ENCODE data around the gene PTPRT. TPM values are rescaled to one million over a fixed set of nuclear protein-coding genes. Genes with fewer than 3 reads are reported as not detected.

Gene PTPRT
- total RNA-seq, 1 experiment from 2014 or later: not detected

GRCh38 chr20:42093041-42093440, 1096.7 kb downstream of the PTPRT start:
- Histone ChIP-seq H3K27me3 (ENCODE audit: control insufficient read depth, insufficient read depth, low read length) (peaks cover 2% of the 10 kb centered on the region; the same call in 1 of the 2 replicates), H3K36me3 (ENCODE audit: control insufficient read depth, insufficient read depth, low read length) (no peaks in the 10 kb centered on the region), H3K4me3 (ENCODE audit: low read depth in 2 of 2, low read length in 2 of 2) (no peak overlapping the region), H3K4me1 (ENCODE audit: control insufficient read depth, insufficient read depth, low read length) (no peaks in the 10 kb centered on the region), H3K9me3 (ENCODE audit: control insufficient read depth, insufficient read depth, low read depth, low read length) (no peaks in the 10 kb centered on the region), H3K27ac (ENCODE audit: low read length) (no peak overlapping the region)
- no TSS peak for BruUV-seq (replicated peaks)
- in situ Hi-C loops (cut with HindIII; ENCODE audit: low pct_unique_long_range_greater_than_20kb, low sequenced_read_pairs) (no loop called here), intact Hi-C loops (cut with micrococcal nuclease; ENCODE audit: unreplicated experiment) (no loop called here)
- TF ChIP-seq REST (IDR thresholded peaks at IDR 0.05; ENCODE audit: insufficient read depth in 1 of 2, low read depth in 2 of 2, low read length in 1 of 2) (no peak), SIN3A (IDR thresholded peaks at IDR 0.05; ENCODE audit: borderline replicate concordance, insufficient read depth, low read depth, low read length) (no peak), TCF7L2 (IDR thresholded peaks at IDR 0.05; ENCODE audit: low read depth, low read length) (no peak), CTCF (IDR thresholded peaks at IDR 0.05) (no peak), POLR2AphosphoS5 (IDR thresholded peaks at IDR 0.05; ENCODE audit: low read depth, low read length) (no peak)
- ChIA-PET POLR2A (no interaction called here), CTCF (no interaction called here)
- DNase-seq (ENCODE audit: low read depth, low spot score) (no peak), ATAC-seq (no peak)

- DNase-seq (ENCODE audit: low read depth, low spot score) (no peak), ATAC-seq (no peak)
- BruUV-seq (replicated peaks): no TSS peak
- intact Hi-C loops (cut with micrococcal nuclease; ENCODE audit: unreplicated experiment) (no loop called here), in situ Hi-C loops (cut with HindIII; ENCODE audit: low pct_unique_long_range_greater_than_20kb, low sequenced_read_pairs) (no loop called here)
- Histone ChIP-seq H3K4me1 (ENCODE audit: control insufficient read depth, insufficient read depth, low read length) (no peaks in the 10 kb centered on the region), H3K27ac (ENCODE audit: low read length) (no peak overlapping the region), H3K36me3 (ENCODE audit: control insufficient read depth, insufficient read depth, low read length) (no peaks in the 10 kb centered on the region), H3K27me3 (ENCODE audit: control insufficient read depth, insufficient read depth, low read length) (no peaks in the 10 kb centered on the region), H3K4me3 (ENCODE audit: low read depth in 2 of 2, low read length in 2 of 2) (no peak overlapping the region), H3K9me3 (ENCODE audit: control insufficient read depth, insufficient read depth, low read depth, low read length) (no peaks in the 10 kb centered on the region)
- ChIA-PET POLR2A (no interaction called here), CTCF (no interaction called here)
- TF ChIP-seq SIN3A (IDR thresholded peaks at IDR 0.05; ENCODE audit: borderline replicate concordance, insufficient read depth, low read depth, low read length) (no peak), TCF7L2 (IDR thresholded peaks at IDR 0.05; ENCODE audit: low read depth, low read length) (no peak), REST (IDR thresholded peaks at IDR 0.05; ENCODE audit: insufficient read depth in 1 of 2, low read depth in 2 of 2, low read length in 1 of 2) (no peak), POLR2AphosphoS5 (IDR thresholded peaks at IDR 0.05; ENCODE audit: low read depth, low read length) (no peak), CTCF (IDR thresholded peaks at IDR 0.05) (no peak)
These were observed 1104.3 kb downstream of the PTPRT start for GRCh38 chr20:42085366-42085765.

All from Panc1 (cell line).